Measurements from ENCODE around the gene SLCO2A1.

Gene SLCO2A1

DNA sequence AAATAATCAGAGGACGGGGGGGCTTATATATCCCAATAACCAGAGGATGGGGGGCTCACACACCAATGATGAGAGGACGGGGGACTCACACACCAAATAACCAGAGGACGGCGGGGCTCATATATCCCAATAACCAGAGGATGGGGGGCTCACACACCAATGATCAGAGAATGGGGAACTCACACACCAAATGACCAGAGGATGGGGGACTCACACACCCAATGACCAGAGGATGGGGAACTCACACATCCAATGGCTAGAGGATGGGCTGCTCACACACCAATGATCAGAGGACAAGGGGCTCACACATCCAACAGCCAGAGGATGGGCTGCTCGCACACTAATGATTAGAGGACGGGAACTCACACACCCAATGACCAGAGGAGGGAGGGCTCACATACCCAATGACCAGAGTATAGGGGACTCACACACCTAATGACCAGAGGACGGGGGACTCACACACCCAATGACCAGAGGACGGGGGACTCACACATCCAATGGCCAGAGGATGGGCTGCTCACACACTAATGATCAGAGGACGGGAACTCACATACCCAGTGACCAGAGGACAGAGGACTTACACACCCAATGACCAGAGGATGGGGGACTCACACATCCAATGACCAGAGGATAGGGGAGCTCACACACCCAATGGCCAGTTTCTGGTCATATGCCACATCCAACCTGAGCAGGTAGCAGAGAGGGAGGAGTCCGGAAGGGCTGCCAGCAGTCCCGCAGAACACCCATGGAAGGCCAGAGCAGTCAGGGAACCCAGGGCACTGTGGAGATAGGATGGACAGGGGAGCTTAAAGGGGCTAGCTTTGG lies 144.6 kb downstream of the SLCO2A1 start:
- Histone ChIP-seq H3K27me3 (no peaks in the 10 kb centered on the region), H3K4me1 (no peaks in the 10 kb centered on the region), H3K4me3 (ENCODE audit: low read depth, low read length) (no peak overlapping the region), H3K9me3 (no peaks in the 10 kb centered on the region), H3K36me3 (no peaks in the 10 kb centered on the region)
- no peak for DNase-seq
- TF ChIP-seq, protein P1, sequence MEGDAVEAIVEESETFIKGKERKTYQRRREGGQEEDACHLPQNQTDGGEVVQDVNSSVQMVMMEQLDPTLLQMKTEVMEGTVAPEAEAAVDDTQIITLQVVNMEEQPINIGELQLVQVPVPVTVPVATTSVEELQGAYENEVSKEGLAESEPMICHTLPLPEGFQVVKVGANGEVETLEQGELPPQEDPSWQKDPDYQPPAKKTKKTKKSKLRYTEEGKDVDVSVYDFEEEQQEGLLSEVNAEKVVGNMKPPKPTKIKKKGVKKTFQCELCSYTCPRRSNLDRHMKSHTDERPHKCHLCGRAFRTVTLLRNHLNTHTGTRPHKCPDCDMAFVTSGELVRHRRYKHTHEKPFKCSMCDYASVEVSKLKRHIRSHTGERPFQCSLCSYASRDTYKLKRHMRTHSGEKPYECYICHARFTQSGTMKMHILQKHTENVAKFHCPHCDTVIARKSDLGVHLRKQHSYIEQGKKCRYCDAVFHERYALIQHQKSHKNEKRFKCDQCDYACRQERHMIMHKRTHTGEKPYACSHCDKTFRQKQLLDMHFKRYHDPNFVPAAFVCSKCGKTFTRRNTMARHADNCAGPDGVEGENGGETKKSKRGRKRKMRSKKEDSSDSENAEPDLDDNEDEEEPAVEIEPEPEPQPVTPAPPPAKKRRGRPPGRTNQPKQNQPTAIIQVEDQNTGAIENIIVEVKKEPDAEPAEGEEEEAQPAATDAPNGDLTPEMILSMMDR (IDR thresholded peaks at IDR 0.05; ENCODE audit: low read depth, low read length): no peak

DNA sequence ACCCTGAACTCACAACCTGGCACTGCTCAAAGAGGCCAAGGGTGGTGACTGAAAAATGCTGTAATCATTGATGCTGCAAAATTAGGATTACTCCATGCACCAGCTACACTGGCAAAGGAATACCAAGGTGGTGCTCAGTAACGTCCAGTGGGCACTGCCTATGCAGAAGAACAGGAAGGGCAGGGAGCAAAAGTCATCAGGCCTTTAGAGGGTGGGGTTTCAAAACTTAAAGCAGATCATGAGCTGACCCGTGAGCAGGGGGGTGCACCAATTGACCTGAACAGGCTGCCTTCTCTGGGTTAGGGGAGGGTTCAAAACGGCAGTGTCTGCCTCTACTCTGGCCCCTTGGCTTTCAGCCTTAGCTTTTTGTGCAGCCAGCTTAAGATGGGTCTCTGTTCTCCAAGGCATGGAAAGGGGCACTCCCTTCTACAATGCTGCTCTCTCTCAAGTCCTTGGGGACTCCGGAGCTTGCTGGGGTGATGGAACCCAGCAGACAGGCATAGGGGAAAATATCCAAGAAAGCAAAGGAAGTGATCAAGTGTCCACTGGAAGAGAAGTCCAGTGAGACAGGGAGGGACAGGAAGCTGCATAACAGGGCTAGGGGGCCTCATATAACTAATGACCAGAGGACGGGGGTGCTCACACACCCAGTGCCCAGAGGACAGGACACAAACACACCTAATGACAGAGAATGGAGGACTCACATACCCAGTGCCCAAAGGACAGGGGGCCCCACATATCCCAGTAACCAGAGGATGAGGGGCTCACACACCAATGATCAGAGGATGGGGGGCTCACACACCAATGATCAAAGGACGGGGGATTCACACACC lies 145.5 kb downstream of the SLCO2A1 start:
- Histone ChIP-seq H3K36me3 (no peaks in the 10 kb centered on the region), H3K4me1 (no peaks in the 10 kb centered on the region)

DNA sequence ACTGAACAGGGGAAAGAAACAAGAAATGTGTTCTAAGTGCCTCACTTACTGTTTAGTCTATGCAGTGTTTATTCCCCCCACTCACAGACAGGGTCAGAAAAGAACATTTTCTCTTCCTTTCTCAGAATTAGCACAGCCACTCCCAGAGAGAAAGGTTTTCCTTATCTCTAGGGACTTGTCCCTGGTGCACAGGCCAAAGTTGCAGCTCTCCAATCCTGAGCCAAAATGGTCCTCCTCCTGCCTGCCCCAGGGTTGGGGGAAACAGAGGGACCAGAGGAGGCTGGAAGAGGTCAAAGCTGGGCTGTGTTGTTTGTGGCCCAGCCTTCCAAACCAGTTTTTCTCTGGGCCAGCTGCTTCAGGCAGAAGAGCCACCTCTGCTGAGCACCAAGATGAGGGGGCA lies 146.1 kb downstream of the SLCO2A1 start:
- Histone ChIP-seq H3K9me3 (no peaks in the 10 kb centered on the region), H3K4me3 (ENCODE audit: low read depth, low read length) (no peak overlapping the region), H3K4me1 (no peaks in the 10 kb centered on the region), H3K36me3 (no peaks in the 10 kb centered on the region), H3K27me3 (no peaks in the 10 kb centered on the region)
- DNase-seq: no peak
- TF ChIP-seq, protein P1 (IDR thresholded peaks at IDR 0.05; ENCODE audit: low read depth, low read length): no peak

More for the DNA sequence above, 145.5 kb downstream of the SLCO2A1 start:
- TF ChIP-seq, protein P1 (IDR thresholded peaks at IDR 0.05; ENCODE audit: low read depth, low read length): no peak
- no peak for DNase-seq
- Histone ChIP-seq H3K9me3 (no peaks in the 10 kb centered on the region), H3K27me3 (no peaks in the 10 kb centered on the region), H3K4me3 (ENCODE audit: low read depth, low read length) (no peak overlapping the region)

DNA sequence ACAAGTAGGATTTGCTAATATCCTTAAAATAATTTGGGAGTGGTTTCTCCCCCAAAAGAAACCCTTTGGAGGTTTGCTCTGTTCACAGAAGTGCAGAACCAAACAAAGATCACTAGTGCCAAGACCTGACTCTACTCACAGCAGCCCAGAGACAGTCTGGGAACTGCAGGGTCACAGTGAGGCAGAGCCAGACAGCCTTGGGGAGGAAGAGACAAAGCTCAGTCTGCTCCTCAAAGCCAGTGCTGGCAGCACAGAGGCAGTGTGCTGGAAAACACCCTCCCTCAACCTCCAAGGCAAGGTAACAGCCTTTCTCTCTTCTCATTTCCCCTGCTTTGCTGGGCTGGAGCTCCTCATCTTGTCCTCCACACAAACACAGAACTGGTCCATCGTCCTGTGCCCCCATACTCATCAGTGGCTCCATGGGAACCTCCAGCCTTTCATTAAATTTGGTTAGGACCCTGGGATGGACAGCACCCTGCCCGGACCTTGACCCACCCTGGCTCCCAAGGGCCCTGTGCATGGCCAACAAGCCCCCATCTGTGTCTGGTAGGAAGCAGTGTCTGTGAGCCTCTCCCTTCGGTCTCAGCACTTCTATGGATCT lies 146.6 kb downstream of the SLCO2A1 start:
- H3K4me1 ChIP-seq: no peaks in the 10 kb centered on the region
- no peaks in the 10 kb centered on the region for H3K27me3 ChIP-seq
- H3K4me3 ChIP-seq (ENCODE audit: low read depth, low read length): no peak overlapping the region
- TF ChIP-seq, protein P1 (IDR thresholded peaks at IDR 0.05; ENCODE audit: low read depth, low read length): no peak
- H3K9me3 ChIP-seq: no peaks in the 10 kb centered on the region
- no peaks in the 10 kb centered on the region for H3K36me3 ChIP-seq
- no peak for DNase-seq

DNA sequence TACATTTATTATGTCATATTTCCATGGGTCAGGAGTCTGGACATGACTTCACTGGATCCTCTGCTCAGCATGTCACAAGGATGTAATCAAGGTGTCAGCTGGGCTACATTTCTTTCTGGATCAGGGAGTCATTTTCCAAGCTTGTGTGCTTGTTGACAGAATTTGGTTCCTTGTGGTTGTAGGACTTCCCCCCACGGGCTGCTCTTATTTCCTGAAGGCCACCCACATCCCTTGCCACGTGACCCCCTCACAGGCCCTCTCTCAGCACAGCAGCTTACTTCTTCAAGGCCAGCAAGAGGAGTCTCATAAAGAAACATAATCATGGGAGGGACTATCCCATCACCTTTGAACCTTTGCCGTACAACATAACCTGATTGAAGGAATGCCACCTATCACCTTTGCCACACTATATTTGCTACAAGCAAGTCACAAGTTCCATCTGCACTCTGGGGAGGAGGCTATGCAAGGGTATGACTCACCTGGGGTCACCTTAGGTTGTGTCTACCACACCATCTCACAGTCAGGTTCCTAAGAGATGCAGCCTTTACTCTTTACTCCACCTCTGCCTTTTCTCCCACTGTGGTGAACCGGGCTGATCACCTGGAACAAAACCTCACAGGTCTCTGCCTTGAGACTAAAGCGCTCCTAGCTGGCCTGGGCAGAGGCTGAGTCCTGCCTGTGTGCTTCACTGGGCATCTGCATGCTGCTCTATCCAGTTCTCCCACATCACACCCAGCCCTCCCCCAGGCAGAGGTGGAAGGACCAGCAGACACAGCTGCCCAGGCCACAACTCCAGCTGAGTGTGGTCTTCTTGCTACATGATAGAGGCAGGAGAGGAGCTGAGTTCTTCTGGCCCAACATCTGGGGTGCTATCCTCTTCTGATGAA lies 147.5 kb downstream of the SLCO2A1 start:
- H3K27me3 ChIP-seq: no peaks in the 10 kb centered on the region
- DNase-seq: no peak

More for the DNA sequence above, 147.5 kb downstream of the SLCO2A1 start:
- Histone ChIP-seq H3K9me3 (no peaks in the 10 kb centered on the region), H3K36me3 (no peaks in the 10 kb centered on the region), H3K4me1 (no peaks in the 10 kb centered on the region), H3K4me3 (ENCODE audit: low read depth, low read length) (no peak overlapping the region)
- TF ChIP-seq, protein P1 (IDR thresholded peaks at IDR 0.05; ENCODE audit: low read depth, low read length): no peak

Measured in BE2C (cell line).